HepG2 (cell line): ENCODE measurements around the gene LRRC55.

Source experiments
- PCBP2 ChIP-seq: fragments of 200-400 bp; formaldehyde crosslinking; optimal IDR thresholded peaks from 2 replicates; pipeline ENCODE3; 2018; ENCODE audit warnings: low read length, low read depth; ENCODE audit not compliant: poor library complexity, severe bottlenecking
- RAD21 ChIP-seq: fragments of 450-650 bp; formaldehyde crosslinking; IDR thresholded peaks from 2 replicates; pipeline ENCODE4 v1.5.0; 2020; ENCODE audit warnings: mild to moderate bottlenecking
- SP1 ChIP-seq, 2 experiments: fragments of 450-650 bp in 1 of 2; sonication (generic) in 1 of 2; formaldehyde crosslinking in 1 of 2; IDR thresholded peaks; 2 replicates each; pipeline versions ENCODE4 v1.4.0 to v1.6.1; 2016 to 2020; ENCODE audit warnings: missing genetic modification reagents in 1 of 2
- TCF7 ChIP-seq: sonication (generic); IDR thresholded peaks from 2 replicates; pipeline ENCODE4 v1.6.1; 2016; ENCODE audit warnings: antibody characterized with exemption, low read depth
- TEAD2 ChIP-seq: sonication (generic); formaldehyde crosslinking; IDR thresholded peaks from 2 replicates; pipeline ENCODE4 v1.9.0; 2021; ENCODE audit warnings: missing genetic modification reagents
- U2AF1 ChIP-seq: fragments of 200-400 bp; formaldehyde crosslinking; optimal IDR thresholded peaks from 2 replicates; pipeline ENCODE3; 2017; ENCODE audit warnings: mild to moderate bottlenecking, low read depth, low read length
- ZNF10 ChIP-seq: sonication (generic); formaldehyde crosslinking; IDR thresholded peaks from 2 replicates; pipeline ENCODE4 v1.4.0; 2020; ENCODE audit warnings: mild to moderate bottlenecking, low read depth, missing genetic modification reagents, borderline replicate concordance
- ZNF234 ChIP-seq: sonication (generic); formaldehyde crosslinking; conservative IDR thresholded peaks from 2 replicates; pipeline ENCODE4 v1.5.1; 2020; ENCODE audit warnings: mild to moderate bottlenecking, missing genetic modification reagents
- ZNF546 ChIP-seq: sonication (generic); formaldehyde crosslinking; conservative IDR thresholded peaks from 2 replicates; pipeline ENCODE4 v1.8.1; 2023; ENCODE audit warnings: mild to moderate bottlenecking, missing genetic modification reagents
- ZNF619 ChIP-seq: sonication (generic); formaldehyde crosslinking; IDR thresholded peaks from 2 replicates; pipeline ENCODE4 v1.4.0; 2020; ENCODE audit warnings: mild to moderate bottlenecking, missing genetic modification reagents
- ZNF768 ChIP-seq: sonication (generic); formaldehyde crosslinking; IDR thresholded peaks from 2 replicates; pipeline ENCODE4 v1.4.0; 2020; ENCODE audit warnings: missing genetic modification reagents
- ZNF776 ChIP-seq: sonication (generic); formaldehyde crosslinking; IDR thresholded peaks from 2 replicates; pipeline ENCODE4 v1.4.0; 2020; ENCODE audit warnings: mild to moderate bottlenecking, missing genetic modification reagents

GRCh38 chr11:57154739-57155138 lies 27.0 kb upstream of the LRRC55 start:
- TF ChIP-seq ZNF234 (no peak), SP1 (IDR thresholded peaks at IDR 0.05) (no peak), SP1 (CRISPR knock-in tag; IDR thresholded peaks at IDR 0.05) (no peak), ZNF546 (CRISPR knock-in tag) (no peak), ZNF768 (CRISPR knock-in tag) (no peak), TCF7 (no peak), ZNF619 (CRISPR knock-in tag) (no peak), ZNF10 (CRISPR knock-in tag) (no peak), U2AF1 (no peak), TEAD2 (no peak), ZNF776 (CRISPR knock-in tag) (no peak), RAD21 (CRISPR knock-in tag) (no peak), PCBP2 (no peak)
